Mesenchymal stem cell (in vitro differentiated cells and primary cell): Measurements from ENCODE around the gene MRGPRX2.

Experiments used
- DNase-seq: peaks from one replicate; pipeline ENCODE4 v3.0.0-alpha.2; 2013
- H2AFZ ChIP-seq: one replicate; pipeline ENCODE4 v1.6.1; 2013; ENCODE audit warnings: low read depth, mild to moderate bottlenecking, control low read depth, inconsistent platforms, low read length, moderate library complexity
- H2AK5ac ChIP-seq: 2 replicates; pipeline ENCODE4 v1.6.1; 2013; ENCODE audit warnings: low read length, moderate library complexity, mild to moderate bottlenecking, inconsistent platforms; ENCODE audit not compliant: severe bottlenecking
- H2BK120ac ChIP-seq: one replicate; pipeline ENCODE4 v1.6.1; 2013; ENCODE audit warnings: low read depth, mild to moderate bottlenecking, inconsistent platforms, low read length, moderate library complexity
- H2BK12ac ChIP-seq, 2 experiments: one replicate each; pipeline ENCODE4 v1.6.1; 2013; ENCODE audit warnings: inconsistent platforms in 2 of 2, low read length in 2 of 2, mild to moderate bottlenecking in 2 of 2, moderate library complexity in 2 of 2, control low read depth in 1 of 2
- H2BK15ac ChIP-seq: one replicate; pipeline ENCODE4 v1.6.1; 2013; ENCODE audit warnings: mild to moderate bottlenecking, low read depth, inconsistent platforms; ENCODE audit not compliant: poor library complexity, severe bottlenecking
- H2BK5ac ChIP-seq: 2 replicates; pipeline ENCODE4 v1.6.1; 2013; ENCODE audit warnings: low read depth, mild to moderate bottlenecking, low read length, control low read depth, inconsistent platforms; ENCODE audit not compliant: poor library complexity, severe bottlenecking
- H3K14ac ChIP-seq, 2 experiments: one replicate each; pipeline ENCODE4 v1.6.1; 2013; ENCODE audit warnings: inconsistent platforms in 2 of 2, low read length in 2 of 2, control low read depth in 1 of 2, mild to moderate bottlenecking in 1 of 2, moderate library complexity in 1 of 2
- H3K18ac ChIP-seq, 2 experiments: one replicate each; pipeline ENCODE4 v1.6.1; 2013; ENCODE audit warnings: inconsistent platforms in 2 of 2, low read length in 2 of 2, control low read depth in 1 of 2, low read depth in 1 of 2, mild to moderate bottlenecking in 1 of 2
- H3K23ac ChIP-seq, 2 experiments: one replicate each; pipeline ENCODE4 v1.6.1; 2013; ENCODE audit warnings: inconsistent platforms in 2 of 2, low read length in 2 of 2, mild to moderate bottlenecking in 2 of 2, moderate library complexity in 2 of 2, control low read depth in 1 of 2
- H3K27ac ChIP-seq: 2 replicates; pipeline ENCODE4 v1.5.1; 2013; ENCODE audit warnings: mild to moderate bottlenecking, moderate library complexity, low read length, control low read depth, inconsistent platforms; ENCODE audit not compliant: poor library complexity, severe bottlenecking
- H3K27me3 ChIP-seq, 2 experiments: 2 replicates each; pipeline versions ENCODE4 v1.6.1 to v1.7.0; 2013; ENCODE audit warnings: low read length in 2 of 2, mild to moderate bottlenecking in 2 of 2, moderate library complexity in 2 of 2, control low read depth in 1 of 2, inconsistent platforms in 1 of 2; ENCODE audit not compliant: control insufficient read depth in 1 of 2, insufficient read depth in 1 of 2
- H3K36me3 ChIP-seq, 2 experiments: 2 replicates each; pipeline versions ENCODE4 v1.6.1 to v1.7.0; 2013; ENCODE audit warnings: low read length in 2 of 2, control low read depth in 1 of 2, inconsistent platforms in 1 of 2, low read depth in 1 of 2, mild to moderate bottlenecking in 1 of 2; ENCODE audit not compliant: insufficient read depth in 2 of 2, control insufficient read depth in 1 of 2
- H3K4ac ChIP-seq, 2 experiments: one replicate each; pipeline ENCODE4 v1.6.1; 2013; ENCODE audit warnings: inconsistent platforms in 2 of 2, low read length in 2 of 2, mild to moderate bottlenecking in 2 of 2, moderate library complexity in 2 of 2, control low read depth in 1 of 2, low read depth in 1 of 2
- H3K4me1 ChIP-seq: 2 replicates; pipeline ENCODE4 v1.6.1; 2013; ENCODE audit warnings: low read depth, low read length, control low read depth; ENCODE audit not compliant: control insufficient read depth, insufficient read depth
- H3K4me2 ChIP-seq: 2 replicates; pipeline ENCODE4 v1.6.1; 2013; ENCODE audit warnings: low read length, mild to moderate bottlenecking, inconsistent platforms; ENCODE audit not compliant: poor library complexity, severe bottlenecking
- H3K4me3 ChIP-seq, 2 experiments: 2 replicates each; pipeline versions ENCODE4 v1.5.1 to v1.7.0; 2013; ENCODE audit warnings: low read length in 2 of 2, mild to moderate bottlenecking in 2 of 2, control low read depth in 1 of 2, low read depth in 1 of 2; ENCODE audit not compliant: insufficient read depth in 1 of 2
- H3K79me1 ChIP-seq: replicated peaks from 2 replicates; pipeline ENCODE4 v1.6.1; 2013; ENCODE audit warnings: mild to moderate bottlenecking, control low read depth, low read length, inconsistent platforms; ENCODE audit not compliant: poor library complexity, severe bottlenecking
- H3K9ac ChIP-seq: 2 replicates; pipeline ENCODE4 v1.7.0; 2013; ENCODE audit warnings: mild to moderate bottlenecking, low read length, moderate library complexity
- H3K9me3 ChIP-seq: 2 replicates; pipeline ENCODE4 v1.7.0; 2013; ENCODE audit warnings: mild to moderate bottlenecking, low read length; ENCODE audit not compliant: control insufficient read depth
- H4K8ac ChIP-seq: one replicate; pipeline ENCODE4 v1.6.1; 2013; ENCODE audit warnings: inconsistent platforms, mild to moderate bottlenecking, low read length, moderate library complexity
- H4K91ac ChIP-seq: one replicate; pipeline ENCODE4 v1.6.1; 2013; ENCODE audit warnings: mild to moderate bottlenecking, low read length, inconsistent platforms
- WGBS: methylation state at CpG from one replicate; pipeline ENCODE4 v1.1.7; 2013; ENCODE audit warnings: mixed read lengths; 5-methylcytosine and 5-hydroxymethylcytosine counted together

MRGPRX2 gene

DNA sequence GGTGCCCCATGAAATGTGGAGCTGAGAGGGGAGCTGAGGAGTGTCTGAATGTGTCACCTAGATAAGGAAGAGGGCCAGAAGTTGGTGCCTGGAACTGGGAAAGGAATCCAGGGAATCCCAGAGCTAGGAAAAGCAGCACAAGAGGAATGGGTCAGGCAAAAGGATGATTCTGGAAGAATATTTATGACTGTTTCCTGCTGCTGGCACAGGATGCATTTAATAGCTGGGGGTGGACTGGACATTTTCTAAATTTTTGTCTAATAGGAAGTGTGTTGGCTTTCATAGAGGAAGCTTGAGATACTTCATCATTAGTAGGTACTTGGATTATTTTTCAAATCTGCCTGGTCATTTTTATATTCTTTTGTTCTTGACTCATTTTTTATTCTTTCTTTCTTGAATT lies 17.4 kb upstream of the MRGPRX2 start:
- Histone ChIP-seq H3K4ac (no peak overlapping the region), H3K4me3 (no peak overlapping the region), H3K4me1 (no peaks in the 10 kb centered on the region), H3K9me3 (no peaks in the 10 kb centered on the region), H3K14ac (no peak overlapping the region), H3K27ac (no peak overlapping the region), H2BK120ac (no peak overlapping the region), H3K23ac (no peak overlapping the region), H2BK12ac (peak overlapping the region in 1 of 2 experiments; percentile 66), H4K8ac (no peak overlapping the region), H2BK15ac (no peak overlapping the region), H4K91ac (peak overlapping the region; percentile 48), H3K4me2 (no peak overlapping the region), H3K9ac (no peak overlapping the region), H3K18ac (no peak overlapping the region), H2AFZ (no peak overlapping the region), H2BK5ac (no peak overlapping the region), H3K36me3 (no peaks in the 10 kb centered on the region), H3K79me1 (no peaks in the 10 kb centered on the region), H3K27me3 (peaks cover 34 to 76% of the 10 kb centered on the region in 2 experiments), H2AK5ac (no peak overlapping the region)
- no peak for DNase-seq

GRCh38 chr11:19076744-19077589 lies 16.4 kb upstream of the MRGPRX2 start:
- no peak overlapping the region for H3K4me3 ChIP-seq
- peak; percentile 57 for DNase-seq
- H3K27ac ChIP-seq = no peak overlapping the region
- peaks cover 39 to 69% of the 10 kb centered on the region in 2 experiments for H3K27me3 ChIP-seq
- no peaks in the 10 kb centered on the region for H3K4me1 ChIP-seq
- H2AK5ac ChIP-seq = no peak overlapping the region
- H3K23ac ChIP-seq = no peak overlapping the region
- WGBS = 78% methylated on average over 9 of the region's 10 CpGs
- H3K36me3 ChIP-seq = no peaks in the 10 kb centered on the region
- no peak overlapping the region for H3K4me2 ChIP-seq
- no peak overlapping the region for H2BK120ac ChIP-seq
- no peak overlapping the region for H3K9ac ChIP-seq
- no peak overlapping the region for H2BK5ac ChIP-seq
- H3K9me3 ChIP-seq = no peaks in the 10 kb centered on the region
- no peak overlapping the region for H3K14ac ChIP-seq
- H2BK15ac ChIP-seq = no peak overlapping the region
- H4K91ac ChIP-seq = no peak overlapping the region
- no peak overlapping the region for H2AFZ ChIP-seq
- no peak overlapping the region for H3K4ac ChIP-seq
- no peak overlapping the region for H4K8ac ChIP-seq
- H3K79me1 ChIP-seq = no peaks in the 10 kb centered on the region
- H2BK12ac ChIP-seq = no peak overlapping the region
- H3K18ac ChIP-seq = no peak overlapping the region

GRCh38 chr11:19075636-19076035 lies 15.1 kb upstream of the MRGPRX2 start:
- Histone ChIP-seq H3K9me3 (no peaks in the 10 kb centered on the region), H3K27ac (no peak overlapping the region), H3K4me2 (no peak overlapping the region), H3K18ac (no peak overlapping the region), H2BK15ac (no peak overlapping the region), H4K91ac (no peak overlapping the region), H2BK12ac (no peak overlapping the region), H3K36me3 (no peaks in the 10 kb centered on the region), H3K4ac (no peak overlapping the region), H4K8ac (no peak overlapping the region), H3K79me1 (no peaks in the 10 kb centered on the region), H2BK120ac (no peak overlapping the region), H3K9ac (no peak overlapping the region), H3K14ac (no peak overlapping the region), H2AFZ (no peak overlapping the region), H2BK5ac (no peak overlapping the region), H3K23ac (no peak overlapping the region), H3K4me3 (no peak overlapping the region), H3K4me1 (peaks cover 2% of the 10 kb centered on the region), H3K27me3 (peaks cover 39 to 60% of the 10 kb centered on the region in 2 experiments), H2AK5ac (no peak overlapping the region)
- no peak for DNase-seq
- 100% methylated on average over 3 of the region's 3 CpGs for WGBS

DNA sequence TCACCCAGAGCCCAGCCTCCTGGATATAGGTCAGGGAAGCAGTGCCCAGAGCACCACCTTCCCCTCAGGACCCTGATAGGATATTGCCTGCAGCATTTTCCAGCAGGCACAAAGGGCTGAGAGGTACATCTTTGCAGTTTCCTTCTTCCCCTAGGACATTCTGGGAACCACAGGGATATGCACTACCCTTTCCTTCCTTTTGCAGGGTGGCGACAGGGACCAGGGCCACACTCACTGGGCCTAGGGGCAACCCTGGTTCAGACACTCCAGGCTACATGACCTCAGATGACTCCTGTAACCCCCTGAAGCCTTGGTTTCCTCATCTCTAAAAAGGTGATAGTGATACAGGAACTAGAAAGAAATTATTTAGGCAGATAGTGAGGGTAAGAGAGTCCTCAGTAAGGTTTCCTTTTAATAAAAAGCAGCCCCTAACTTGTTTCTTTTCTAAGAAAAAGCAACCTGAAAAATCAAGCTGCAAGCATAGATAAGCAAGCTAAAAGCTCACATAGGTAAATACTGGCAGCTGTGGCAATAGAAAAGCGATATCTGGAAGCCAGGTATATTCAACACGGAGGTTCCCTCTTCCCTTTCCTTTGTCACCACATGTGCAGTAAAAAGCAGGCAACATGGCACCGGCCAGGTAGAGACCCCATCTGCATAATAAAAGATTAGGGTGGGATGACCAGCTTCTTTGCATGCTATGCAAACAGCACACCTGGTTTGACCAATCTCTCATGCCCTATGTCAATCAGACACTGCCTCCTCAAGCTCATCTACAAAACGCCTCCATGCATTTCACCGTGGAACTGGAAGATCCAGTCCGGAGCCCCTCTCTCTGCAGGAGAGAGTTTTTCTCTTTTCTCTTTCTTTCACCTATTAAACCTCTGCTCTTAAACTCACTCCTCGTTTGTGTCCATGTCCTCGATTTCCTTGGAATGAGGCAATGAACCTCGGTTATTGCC lies 13.2 kb upstream of the MRGPRX2 start:
- no peak overlapping the region for H3K9ac ChIP-seq
- H2BK15ac ChIP-seq = no peak overlapping the region
- no peak for DNase-seq
- H4K91ac ChIP-seq = no peak overlapping the region
- no peak overlapping the region for H2AFZ ChIP-seq
- no peak overlapping the region for H3K4me3 ChIP-seq
- 66% methylated on average over 10 of the region's 10 CpGs for WGBS
- no peak overlapping the region for H2BK120ac ChIP-seq
- H4K8ac ChIP-seq = no peak overlapping the region
- H3K4ac ChIP-seq = no peak overlapping the region
- H3K4me1 ChIP-seq = peaks cover 2% of the 10 kb centered on the region
- no peak overlapping the region for H3K18ac ChIP-seq
- H2AK5ac ChIP-seq = no peak overlapping the region
- H3K14ac ChIP-seq = no peak overlapping the region
- H3K27ac ChIP-seq = no peak overlapping the region
- H3K9me3 ChIP-seq = peaks cover 4% of the 10 kb centered on the region
- no peak overlapping the region for H3K23ac ChIP-seq
- no peaks in the 10 kb centered on the region for H3K79me1 ChIP-seq
- no peak overlapping the region for H2BK5ac ChIP-seq
- no peaks in the 10 kb centered on the region for H3K36me3 ChIP-seq
- H3K27me3 ChIP-seq = peaks cover 54 to 56% of the 10 kb centered on the region in 2 experiments
- H2BK12ac ChIP-seq = no peak overlapping the region
- no peak overlapping the region for H3K4me2 ChIP-seq
